GM19468 (cell line): ENCODE data around the gene ZDHHC7.
"Not testable (repeated sequence)": the region's sequence is repeated elsewhere in the genome, so short reads cannot be mapped to it uniquely, and the experiment has no call there.

ENCODE experiments used
- ATAC-seq: cut with Tn5 transposase; IDR thresholded peaks from one replicate; pipeline ENCODE4 v1.9.1; 2021; ENCODE audit warnings: mild to moderate bottlenecking, moderate library complexity, moderate number of reproducible peaks; ENCODE audit not compliant: unreplicated experiment; ENCODE audit errors: extremely low read depth

The ZDHHC7 gene

DNA sequence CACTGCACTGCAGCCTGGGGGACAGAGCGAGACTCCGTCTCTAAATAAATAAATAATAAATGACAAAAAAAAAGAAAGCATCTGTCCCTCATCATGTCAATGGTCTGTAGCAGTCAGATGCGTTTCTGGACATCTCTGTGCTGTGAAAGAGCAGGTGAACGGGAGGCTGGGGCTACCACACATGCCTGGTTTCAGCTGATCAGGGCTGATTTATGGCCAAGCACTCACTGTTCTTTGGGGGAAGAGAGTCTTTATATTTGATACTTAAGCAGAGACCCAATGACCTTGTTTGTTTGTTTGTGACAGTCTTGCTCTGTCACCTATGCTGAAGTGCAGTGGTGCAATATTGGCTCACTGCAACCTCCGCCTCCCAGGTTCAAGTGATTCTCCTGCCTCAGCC, 33.7 kb upstream of the ZDHHC7 start:
- no peak for ATAC-seq

GRCh38 chr16:85042606-85043005, 31.3 kb upstream of the ZDHHC7 start:
- ATAC-seq, result no peak

DNA sequence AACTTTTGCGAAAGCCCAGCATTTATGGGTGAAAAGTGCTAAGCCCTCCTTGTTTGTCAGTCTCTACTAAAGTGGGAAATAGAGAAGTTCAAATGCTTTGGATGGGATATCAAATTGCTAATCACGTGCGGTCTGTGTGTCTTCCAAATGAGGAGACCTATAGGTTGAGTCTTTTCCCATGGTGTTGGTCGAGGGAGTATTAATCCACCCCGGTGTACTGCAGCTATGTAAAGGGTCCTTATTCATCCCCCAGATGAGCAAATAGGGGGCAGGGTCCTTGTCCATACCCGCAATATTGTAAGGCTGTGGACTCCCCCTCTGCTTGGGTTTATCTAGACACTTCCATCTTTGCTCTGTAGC, 30.8 kb upstream of the ZDHHC7 start:
- ATAC-seq, result no peak

DNA sequence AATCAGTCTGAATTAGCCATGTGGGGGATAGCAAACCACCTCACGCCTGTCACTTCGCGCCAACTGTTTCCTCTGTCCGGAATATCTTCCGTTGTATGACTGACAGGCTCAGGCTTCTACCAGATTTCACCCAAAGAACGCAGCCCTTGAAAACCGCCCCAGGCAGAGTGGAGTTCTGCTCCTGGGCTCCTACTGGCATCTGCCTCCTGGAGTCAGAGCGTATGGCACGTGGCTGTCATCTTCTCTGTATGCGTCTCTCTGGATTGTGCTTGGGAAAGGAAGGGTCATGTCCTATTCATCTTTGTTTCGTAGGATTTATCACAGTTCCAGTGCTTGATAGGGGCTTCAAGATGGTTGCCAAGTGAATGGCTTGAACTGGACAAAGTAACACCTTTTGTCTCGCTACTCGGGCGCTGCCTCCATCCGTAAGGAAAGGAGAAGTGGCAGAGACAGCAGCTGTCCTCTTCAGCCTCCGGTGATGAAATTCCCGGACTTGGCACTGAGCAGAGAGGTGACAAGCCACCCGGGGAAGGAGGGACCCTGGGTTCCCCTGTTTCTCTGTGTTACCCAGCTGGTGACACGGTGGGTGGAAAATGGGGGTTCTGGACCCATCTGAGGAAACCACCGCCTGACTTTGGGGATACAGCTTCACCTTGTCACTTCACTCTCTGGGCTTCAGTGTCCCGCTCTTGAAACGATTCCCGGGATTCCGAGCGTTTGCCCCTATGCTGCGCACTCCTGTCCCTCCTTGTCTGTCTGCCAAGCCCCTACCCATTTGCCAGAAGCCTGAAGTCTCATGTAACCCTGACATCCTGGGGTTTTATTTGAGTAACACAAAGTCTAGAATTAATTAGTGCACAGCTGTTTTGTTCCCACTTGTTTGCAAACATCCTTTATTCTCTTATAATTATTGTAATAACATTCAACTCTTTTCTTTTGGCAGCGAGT, 30.2 kb upstream of the ZDHHC7 start:
- no peak for ATAC-seq

DNA sequence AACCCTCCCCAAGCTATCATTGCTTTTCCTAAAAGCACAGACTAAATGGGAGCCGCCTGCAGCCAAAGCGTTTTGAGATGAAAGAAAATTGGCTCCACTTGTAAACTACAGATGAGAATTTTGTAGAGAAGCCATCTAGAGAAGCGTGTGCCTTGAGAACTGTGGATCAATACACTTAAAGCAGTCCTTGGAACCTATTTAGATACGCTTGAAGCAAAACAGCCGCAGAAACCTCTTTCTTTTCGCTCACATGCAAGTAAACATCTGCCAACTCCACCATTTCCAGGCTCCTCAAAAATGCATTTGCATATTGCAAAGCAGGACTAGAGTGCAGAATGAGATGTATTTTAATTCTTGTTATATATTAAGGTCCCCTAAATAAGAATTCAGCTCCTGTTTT, 29.4 kb upstream of the ZDHHC7 start:
- no peak for ATAC-seq

- no peak for ATAC-seq
Measured at GRCh38 chr16:85037721-85038120, 26.4 kb upstream of the ZDHHC7 start.

- no peak for ATAC-seq
Measured at GRCh38 chr16:85037050-85037410, 25.7 kb upstream of the ZDHHC7 start.

GRCh38 chr16:85036236-85037049, 25.1 kb upstream of the ZDHHC7 start:
- ATAC-seq, result no peak

GRCh38 chr16:85034591-85035433, 23.5 kb upstream of the ZDHHC7 start:
- ATAC-seq, result no peak

- ATAC-seq, result no peak
Measured at GRCh38 chr16:85033171-85033570, 21.8 kb upstream of the ZDHHC7 start.

- ATAC-seq, result not testable (repeated sequence)
Measured at GRCh38 chr16:85032187-85032586, 20.9 kb upstream of the ZDHHC7 start.

DNA sequence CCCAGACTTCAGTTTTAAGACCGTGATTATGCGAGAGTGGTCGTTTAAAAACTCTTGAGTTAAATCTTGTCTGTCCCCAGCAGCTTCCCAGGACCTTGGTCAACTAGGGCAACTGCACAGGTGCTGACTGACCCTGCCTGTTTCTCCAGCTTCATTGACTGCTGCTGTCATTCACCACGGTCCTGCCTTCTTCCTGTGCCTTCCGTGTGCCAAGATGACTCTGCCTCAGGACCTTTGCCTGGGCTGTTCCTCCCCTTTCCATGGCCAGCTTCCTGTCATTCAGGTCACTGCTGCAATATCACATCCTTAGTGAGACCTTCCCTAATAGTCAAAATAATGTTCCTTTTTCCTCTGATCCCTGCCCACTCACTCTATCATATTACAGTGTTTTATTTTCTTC, 20.1 kb upstream of the ZDHHC7 start:
- no peak for ATAC-seq

DNA sequence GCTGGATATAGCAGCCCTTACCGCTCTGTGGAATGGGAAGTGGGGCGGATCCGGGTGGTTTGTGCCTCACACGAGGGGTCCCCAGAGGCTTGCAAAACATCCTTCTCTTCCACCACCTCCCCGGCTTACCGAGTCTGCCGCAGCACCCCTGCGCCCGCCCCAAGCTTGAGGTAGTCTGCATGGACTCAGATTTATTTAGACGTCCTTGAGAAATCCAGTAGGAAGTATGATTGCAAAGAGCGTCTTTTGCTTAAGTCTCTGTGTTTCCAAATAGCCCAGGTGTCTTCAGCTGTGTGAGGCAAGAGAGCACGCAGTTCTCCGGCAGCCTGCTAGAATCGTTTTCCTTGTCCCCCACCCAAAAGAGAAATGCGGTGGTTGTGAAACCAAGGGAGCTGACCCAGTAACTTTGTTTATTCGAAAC, 18.7 kb upstream of the ZDHHC7 start:
- ATAC-seq, result no peak

GRCh38 chr16:85029408-85029784, 18.1 kb upstream of the ZDHHC7 start:
- ATAC-seq, result no peak

- ATAC-seq, result peak; percentile 23
Measured at GRCh38 chr16:85028685-85029407, 17.5 kb upstream of the ZDHHC7 start.

- no peak for ATAC-seq
Measured at GRCh38 chr16:85027958-85028684, 16.8 kb upstream of the ZDHHC7 start.

DNA sequence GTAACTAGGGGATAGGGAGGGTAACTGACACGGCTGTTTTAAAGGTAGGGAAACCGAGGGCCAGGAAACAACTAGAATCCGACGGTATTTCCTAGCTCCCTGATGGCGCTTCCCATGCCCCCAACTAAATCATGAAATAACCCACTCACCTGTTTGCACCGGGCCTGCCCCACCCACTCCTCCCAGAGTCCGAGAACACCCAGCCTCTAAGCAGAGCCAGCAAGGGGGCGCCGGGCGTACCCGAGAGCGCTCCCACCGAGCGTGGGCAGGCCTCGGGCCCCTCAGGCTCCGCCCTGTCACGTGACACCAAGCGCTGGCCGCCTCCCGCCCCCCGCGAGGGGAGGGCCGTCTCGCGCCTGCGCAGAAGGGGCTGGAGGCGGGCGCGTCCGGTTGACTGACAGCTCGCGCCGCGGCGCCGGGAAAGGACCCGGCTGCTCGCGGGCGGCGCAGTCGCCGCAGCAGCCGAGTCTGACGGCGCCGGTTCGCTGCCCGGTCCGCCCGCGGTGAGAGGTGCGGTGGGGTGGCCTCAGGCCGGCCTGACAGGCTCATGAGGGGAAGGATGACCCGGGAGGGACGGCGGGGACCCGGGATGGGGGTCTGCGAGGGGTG, 16.1 kb upstream of the ZDHHC7 start, which contains the start of gene KIAA0513:
Gene KIAA0513, plus strand, starts transcription at position 447 of the 609 bp plus-strand sequence. CDS start 39,277 bp downstream, outside the sequence.
- ATAC-seq, result no peak

GRCh38 chr16:85026703-85027102, 15.4 kb upstream of the ZDHHC7 start:
- ATAC-seq, result no peak
